Loucy (cell line): Measurements from ENCODE around the gene VTCN1.
"Not testable (repeated sequence)": the region's sequence is repeated elsewhere in the genome, so short reads cannot be mapped to it uniquely, and the experiment has no call there.

ENCODE experiments used
- H2AFZ ChIP-seq: fragments of 200-600 bp; sonication (generic); 2 replicates; pipeline ENCODE4 v1.6.0; 2016; ENCODE audit warnings: antibody characterized with exemption, mild to moderate bottlenecking, low read length, moderate library complexity
- H3F3A ChIP-seq: fragments of 200-600 bp; 2 replicates; pipeline ENCODE4 v1.6.0; 2016; ENCODE audit warnings: antibody characterized with exemption, low read depth, mild to moderate bottlenecking
- H3K27me3 ChIP-seq: fragments of 200-600 bp; sonication (generic); 2 replicates; pipeline ENCODE4 v1.6.1; 2014; ENCODE audit warnings: low read length, mild to moderate bottlenecking; ENCODE audit not compliant: insufficient read depth, poor library complexity, severe bottlenecking
- H3K36me3 ChIP-seq: fragments of 200-600 bp; sonication (generic); 2 replicates; pipeline ENCODE4 v1.6.1; 2016; ENCODE audit warnings: low read length; ENCODE audit not compliant: insufficient read depth
- H3K4me1 ChIP-seq: fragments of 200-600 bp; sonication (generic); 2 replicates; pipeline ENCODE4 v1.5.1; 2014; ENCODE audit warnings: low read length, mild to moderate bottlenecking; ENCODE audit not compliant: insufficient read depth, poor library complexity, severe bottlenecking
- H3K4me2 ChIP-seq: fragments of 200-600 bp; sonication (generic); 2 replicates; pipeline ENCODE4 v1.6.0; 2014; ENCODE audit warnings: antibody characterized with exemption, low read length, low read depth, mild to moderate bottlenecking; ENCODE audit not compliant: poor library complexity, severe bottlenecking
- H3K4me3 ChIP-seq: fragments of 200-600 bp; sonication (generic); 2 replicates; pipeline ENCODE4 v1.5.1; 2014; ENCODE audit warnings: low read length, mild to moderate bottlenecking, mixed read lengths; ENCODE audit not compliant: poor library complexity, severe bottlenecking
- H3K79me2 ChIP-seq: fragments of 200-600 bp; sonication (generic); 2 replicates; pipeline ENCODE4 v1.6.1; 2014; ENCODE audit warnings: low read length; ENCODE audit not compliant: insufficient read depth
- H3K9ac ChIP-seq: fragments of 200-600 bp; sonication (generic); 2 replicates; pipeline ENCODE4 v1.6.0; 2014; ENCODE audit warnings: mild to moderate bottlenecking, low read depth, low read length, moderate library complexity; ENCODE audit not compliant: poor library complexity, severe bottlenecking
- H3K9me2 ChIP-seq: fragments of 200-600 bp; sonication (generic); replicated peaks from 2 replicates; pipeline ENCODE4 v1.6.1; 2016; ENCODE audit warnings: low read depth, low read length, mixed read lengths
- H3K9me3 ChIP-seq: fragments of 200-600 bp; sonication (generic); 2 replicates; pipeline ENCODE4 v1.6.1; 2014; ENCODE audit warnings: mild to moderate bottlenecking, antibody characterized with exemption, low read length, low read depth; ENCODE audit not compliant: insufficient read depth
- H4K20me1 ChIP-seq: fragments of 200-600 bp; sonication (generic); 2 replicates; pipeline ENCODE4 v1.6.0; 2014; ENCODE audit warnings: antibody characterized with exemption, low read length, mild to moderate bottlenecking; ENCODE audit not compliant: insufficient read depth, poor library complexity, severe bottlenecking
- EZH2phosphoT487 ChIP-seq: fragments of 200-600 bp; IDR thresholded peaks from 2 replicates; pipeline ENCODE4 v1.6.1; 2018; ENCODE audit warnings: antibody characterized with exemption, mild to moderate bottlenecking, moderate library complexity, borderline replicate concordance
- TF ChIP-seq, protein P1 (sequence below): fragments of 200-600 bp; sonication (generic); conservative IDR thresholded peaks from 2 replicates; pipeline ENCODE4 v1.5.1; 2014; ENCODE audit warnings: mild to moderate bottlenecking, antibody characterized with exemption, low read length

The VTCN1 gene

DNA sequence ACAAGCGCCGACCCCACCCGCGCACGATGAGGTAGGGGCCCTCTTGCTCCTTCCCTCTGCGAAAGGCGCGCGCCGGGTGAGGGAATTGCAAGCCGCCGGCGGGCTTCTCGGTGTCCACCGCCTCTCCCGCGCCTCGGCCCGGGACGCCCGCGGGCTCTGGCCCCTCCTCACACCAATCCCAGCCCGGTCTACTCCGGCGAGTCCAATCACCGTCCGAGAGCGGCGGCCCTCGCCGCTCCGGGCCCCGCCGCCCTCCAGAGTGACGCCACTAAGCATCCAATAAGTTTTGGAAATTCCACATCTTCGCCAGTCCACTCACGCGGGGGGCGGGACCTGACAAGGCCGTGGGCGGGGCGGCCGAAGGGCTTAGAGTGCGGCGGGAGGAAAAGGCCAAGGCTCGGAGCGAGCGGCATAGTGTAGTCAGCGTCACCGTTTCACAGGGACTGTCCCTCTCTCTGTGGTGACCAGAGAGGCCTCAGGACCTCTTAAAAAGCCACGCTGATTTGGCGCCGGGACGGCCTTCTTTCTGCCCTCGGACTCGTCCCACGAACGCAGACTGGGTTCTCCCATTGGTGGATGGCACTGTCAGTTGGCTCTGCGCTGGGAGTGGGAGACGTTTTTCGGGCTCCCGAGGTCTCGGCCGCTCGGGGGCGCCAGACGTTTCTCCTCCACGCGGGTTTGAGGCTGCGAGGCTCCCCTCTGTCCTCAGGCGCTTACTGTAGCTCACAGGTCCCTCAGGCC, 89.0 kb downstream of the VTCN1 start, which contains the start of gene TRIM45:
TSS of gene TRIM45 (minus strand) at position 161 of the 741 bp plus-strand sequence. CDS start 548 bp downstream, outside the sequence.
- Histone ChIP-seq H3K4me3 (peak within 1 kb of the TSS; percentile 87), H3K9me3 (no peaks in the 10 kb centered on the region), H3K9ac (peak within 1 kb of the TSS; percentile 74), H4K20me1 (no peaks in the 10 kb centered on the region), H3K36me3 (no peaks in the 10 kb centered on the region), H3F3A (no peaks in the 10 kb centered on the region), H2AFZ (peak within 1 kb of the TSS; percentile 99), H3K79me2 (no peaks in the 10 kb centered on the region), H3K9me2 (no peaks in the 10 kb centered on the region), H3K4me2 (peak within 1 kb of the TSS; percentile 76), H3K27me3 (no peaks in the 10 kb centered on the region), H3K4me1 (no peaks in the 10 kb centered on the region)
- no peak for TF ChIP-seq EZH2phosphoT487
- TF ChIP-seq, protein P1, sequence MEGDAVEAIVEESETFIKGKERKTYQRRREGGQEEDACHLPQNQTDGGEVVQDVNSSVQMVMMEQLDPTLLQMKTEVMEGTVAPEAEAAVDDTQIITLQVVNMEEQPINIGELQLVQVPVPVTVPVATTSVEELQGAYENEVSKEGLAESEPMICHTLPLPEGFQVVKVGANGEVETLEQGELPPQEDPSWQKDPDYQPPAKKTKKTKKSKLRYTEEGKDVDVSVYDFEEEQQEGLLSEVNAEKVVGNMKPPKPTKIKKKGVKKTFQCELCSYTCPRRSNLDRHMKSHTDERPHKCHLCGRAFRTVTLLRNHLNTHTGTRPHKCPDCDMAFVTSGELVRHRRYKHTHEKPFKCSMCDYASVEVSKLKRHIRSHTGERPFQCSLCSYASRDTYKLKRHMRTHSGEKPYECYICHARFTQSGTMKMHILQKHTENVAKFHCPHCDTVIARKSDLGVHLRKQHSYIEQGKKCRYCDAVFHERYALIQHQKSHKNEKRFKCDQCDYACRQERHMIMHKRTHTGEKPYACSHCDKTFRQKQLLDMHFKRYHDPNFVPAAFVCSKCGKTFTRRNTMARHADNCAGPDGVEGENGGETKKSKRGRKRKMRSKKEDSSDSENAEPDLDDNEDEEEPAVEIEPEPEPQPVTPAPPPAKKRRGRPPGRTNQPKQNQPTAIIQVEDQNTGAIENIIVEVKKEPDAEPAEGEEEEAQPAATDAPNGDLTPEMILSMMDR: peak; percentile 76

DNA sequence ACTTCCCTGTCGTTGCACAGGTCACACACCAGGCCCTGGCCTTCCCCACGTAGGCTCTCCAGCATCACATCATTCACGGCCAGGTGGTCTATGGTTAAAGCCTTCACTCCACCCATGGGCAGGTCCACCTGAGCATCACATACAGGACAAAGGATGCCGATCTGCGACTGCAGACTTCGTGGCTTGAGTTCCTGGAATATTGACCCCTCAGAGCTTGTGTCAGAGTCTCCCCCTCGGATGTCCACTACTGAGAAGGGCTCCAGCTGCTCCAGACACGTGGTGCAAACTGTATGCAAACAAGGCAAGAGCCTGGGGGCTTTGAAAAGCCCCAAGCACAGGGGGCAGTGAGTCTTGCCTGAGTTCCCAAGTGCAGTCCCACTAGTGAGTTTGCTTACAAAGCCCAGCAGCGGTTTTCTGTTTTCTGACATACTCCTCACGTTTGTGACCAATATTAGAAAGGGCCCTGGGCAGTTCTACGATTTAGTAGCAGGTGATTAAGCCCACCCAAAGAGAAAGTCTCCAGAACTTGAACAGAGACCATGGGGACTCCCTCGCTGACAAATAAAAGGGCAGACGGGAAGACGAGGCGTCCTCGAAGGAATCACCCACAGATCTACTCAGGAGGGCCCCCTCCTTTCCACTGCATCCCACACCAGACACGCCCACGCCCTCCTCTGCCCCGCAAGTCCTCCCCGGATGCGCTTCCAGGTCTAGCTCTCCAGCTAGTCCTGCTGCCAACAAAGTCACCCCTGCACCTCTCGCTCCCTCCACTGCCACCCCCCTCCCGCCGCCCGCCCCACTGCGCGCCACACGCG, 89.7 kb downstream of the VTCN1 start:
- Histone ChIP-seq H3F3A (no peaks in the 10 kb centered on the region), H3K9me2 (no peaks in the 10 kb centered on the region), H2AFZ (peak overlapping the region; percentile 99), H3K4me1 (no peaks in the 10 kb centered on the region), H3K4me2 (peak overlapping the region; percentile 76), H3K27me3 (no peaks in the 10 kb centered on the region), H3K9me3 (no peaks in the 10 kb centered on the region), H4K20me1 (no peaks in the 10 kb centered on the region), H3K9ac (peak overlapping the region; percentile 74), H3K79me2 (no peaks in the 10 kb centered on the region), H3K4me3 (peak overlapping the region; percentile 87), H3K36me3 (no peaks in the 10 kb centered on the region)
- TF ChIP-seq, protein P1: no peak
- TF ChIP-seq EZH2phosphoT487: no peak

- not testable (repeated sequence) for H3F3A ChIP-seq, H3K9ac ChIP-seq, H3K79me2 ChIP-seq, H3K9me3 ChIP-seq, H3K36me3 ChIP-seq, H3K9me2 ChIP-seq, H2AFZ ChIP-seq, H3K4me3 ChIP-seq, H3K4me2 ChIP-seq, H3K27me3 ChIP-seq, H4K20me1 ChIP-seq, H3K4me1 ChIP-seq
Observed at GRCh38 chr1:117119144-117119543, 91.6 kb downstream of the VTCN1 start.
